Activated CD4-positive, alpha-beta T cell treated with anti-CD3 and anti-CD28 coated beads, Interleukin-2, amount 50 U/mL, for 16 hours (primary cell): Measurements from ENCODE around the gene CRABP1.
A peak's percentile ranks its signal among the peaks of the same experiment; 100 is the strongest.

Experiments used
- DNase-seq: peaks from one replicate; pipeline ENCODE4 v3.0.0-alpha.2; 2020

Gene CRABP1

GRCh38 chr15:78347586-78348543, 7.7 kb downstream of the CRABP1 start:
- DNase-seq = no peak

GRCh38 chr15:78350058-78350457, 9.9 kb downstream of the CRABP1 start:
- no peak for DNase-seq

GRCh38 chr15:78351539-78351938, 11.4 kb downstream of the CRABP1 start:
- peak; percentile 20 for DNase-seq

- DNase-seq = peak; percentile 7
Observed at GRCh38 chr15:78353093-78353492, 12.9 kb downstream of the CRABP1 start.

- no peak for DNase-seq
Observed at GRCh38 chr15:78355177-78355576, 15.0 kb downstream of the CRABP1 start.

- DNase-seq = no peak
Observed at GRCh38 chr15:78358102-78358870, 18.1 kb downstream of the CRABP1 start.

GRCh38 chr15:78359041-78359808, 19.1 kb downstream of the CRABP1 start:
- DNase-seq = no peak

GRCh38 chr15:78360367-78360801, 20.2 kb downstream of the CRABP1 start:
- DNase-seq = no peak

GRCh38 chr15:78360958-78361718, 21.0 kb downstream of the CRABP1 start:
- no peak for DNase-seq

- no peak for DNase-seq
Observed at GRCh38 chr15:78361771-78362506, 21.8 kb downstream of the CRABP1 start.

- DNase-seq = no peak
Observed at GRCh38 chr15:78362716-78363380, 22.7 kb downstream of the CRABP1 start.

GRCh38 chr15:78363381-78363734, 23.2 kb downstream of the CRABP1 start:
- no peak for DNase-seq

GRCh38 chr15:78364233-78364632, 24.1 kb downstream of the CRABP1 start:
- no peak for DNase-seq

GRCh38 chr15:78365917-78366316, 25.8 kb downstream of the CRABP1 start:
- DNase-seq = no peak

- no peak for DNase-seq
Observed at GRCh38 chr15:78366342-78366741, 26.2 kb downstream of the CRABP1 start.

- DNase-seq = no peak
Observed at GRCh38 chr15:78368651-78369050, 28.5 kb downstream of the CRABP1 start.

GRCh38 chr15:78369161-78369560, 29.0 kb downstream of the CRABP1 start:
- DNase-seq = no peak

GRCh38 chr15:78370013-78370412, 29.9 kb downstream of the CRABP1 start:
- DNase-seq = no peak

- DNase-seq = no peak
Observed at GRCh38 chr15:78372880-78373279, 32.7 kb downstream of the CRABP1 start.

GRCh38 chr15:78374436-78375393, 34.6 kb downstream of the CRABP1 start:
- DNase-seq = no peak
